Kidney epithelial cell (primary cell): ENCODE results near the gene IFNA4. TPM values are rescaled to one million over a fixed set of nuclear protein-coding genes. Genes with fewer than 3 reads are reported as not detected.

ENCODE experiments used
- DNase-seq: peaks from one replicate; pipeline ENCODE4 v3.0.0-alpha.2; 2010; ENCODE audit warnings: low read depth
- H3K27me3 ChIP-seq: 2 replicates; pipeline ENCODE4 v1.6.0; 2011; ENCODE audit warnings: low read length; ENCODE audit not compliant: control insufficient read depth, insufficient read depth
- H3K36me3 ChIP-seq: 2 replicates; pipeline ENCODE4 v1.5.1; 2011; ENCODE audit warnings: low read length; ENCODE audit not compliant: control insufficient read depth, insufficient read depth
- H3K4me3 ChIP-seq: 2 replicates; pipeline ENCODE4 v1.5.1; 2011; ENCODE audit warnings: low read depth, mild to moderate bottlenecking, control low read depth, low read length
- CTCF ChIP-seq: IDR thresholded peaks from 2 replicates; pipeline ENCODE4 v1.5.1; 2011; ENCODE audit warnings: mild to moderate bottlenecking, moderate library complexity, low read length, control low read depth, inconsistent platforms; ENCODE audit not compliant: insufficient read depth, poor library complexity, severe bottlenecking
- total RNA-seq: library from RNA; depleted of rRNA; stranded (reverse); fragments of >200 nt; gene quantifications from 2 replicates; pipeline ENCODE4 v1.2.3, GENCODE V29; 2015

Gene IFNA4
- total RNA-seq, 1 donor from 2014 or later, result not detected

- Histone ChIP-seq H3K4me3 (no peak overlapping the region), H3K36me3 (no peaks in the 10 kb centered on the region), H3K27me3 (no peaks in the 10 kb centered on the region)
- DNase-seq, result no peak
- no peak for TF ChIP-seq CTCF
Observed at GRCh38 chr9:21165516-21165915, 21.9 kb downstream of the IFNA4 start.

- TF ChIP-seq CTCF, result no peak
- no peaks in the 10 kb centered on the region for H3K36me3 ChIP-seq
- H3K27me3 ChIP-seq, result no peaks in the 10 kb centered on the region
- H3K4me3 ChIP-seq, result no peak overlapping the region
- DNase-seq, result peak; percentile 19
Observed at GRCh38 chr9:21160178-21160577, 27.2 kb downstream of the IFNA4 start.

- TF ChIP-seq CTCF, result no peak
- no peaks in the 10 kb centered on the region for H3K36me3 ChIP-seq
- DNase-seq, result no peak
- H3K4me3 ChIP-seq, result no peak overlapping the region
- H3K27me3 ChIP-seq, result no peaks in the 10 kb centered on the region
Observed at GRCh38 chr9:21155501-21155900, 31.9 kb downstream of the IFNA4 start.

GRCh38 chr9:21154018-21154608 lies 33.3 kb downstream of the IFNA4 start:
- Histone ChIP-seq H3K27me3 (no peaks in the 10 kb centered on the region), H3K4me3 (no peak overlapping the region), H3K36me3 (no peaks in the 10 kb centered on the region)
- peak; percentile 38 for TF ChIP-seq CTCF
- DNase-seq, result peak; percentile 10

GRCh38 chr9:21153336-21154017 lies 33.9 kb downstream of the IFNA4 start:
- H3K27me3 ChIP-seq, result no peaks in the 10 kb centered on the region
- no peaks in the 10 kb centered on the region for H3K36me3 ChIP-seq
- peak; percentile 1 for DNase-seq
- no peak for TF ChIP-seq CTCF
- no peak overlapping the region for H3K4me3 ChIP-seq

GRCh38 chr9:21144603-21145002 lies 42.8 kb downstream of the IFNA4 start:
- TF ChIP-seq CTCF, result no peak
- Histone ChIP-seq H3K36me3 (no peaks in the 10 kb centered on the region), H3K27me3 (no peaks in the 10 kb centered on the region), H3K4me3 (no peak overlapping the region)
- DNase-seq, result no peak
